HepG2 (cell line): Measurements from ENCODE around the gene SRRM4. TPM values are rescaled to one million over a fixed set of nuclear protein-coding genes. Genes with fewer than 3 reads are reported as not detected.
A peak's percentile ranks its signal among the peaks of the same experiment; 100 is the strongest.

Source experiments
- ATAC-seq: fragments of 200-7000 bp; cut with Tn5 transposase; 3 replicates; pipeline ENCODE4 v1.9.1; 2020; ENCODE audit warnings: mild to moderate bottlenecking, moderate library complexity
- BruUV-seq: library from RNA; stranded (reverse); fragments of 400-500 nt; replicated peaks from 2 replicates; lab custom pipeline; 2021; lab: Mats Ljungman, UMichigan
- CTCF ChIA-PET: fragments of 300-600 bp; formaldehyde crosslinking; extraction: SDS; loops from one replicate; lab custom pipeline; 2021; ENCODE audit warnings: low total read pairs, inconsistent platforms, low intra/inter-chr PET ratio; lab: Yijun Ruan, JAX
- POLR2A ChIA-PET: fragments of 350-600 bp; sonication (Branson Sonifier 250); formaldehyde crosslinking; loops from one replicate; lab custom pipeline; 2020; ENCODE audit warnings: antibody characterized with exemption, inconsistent platforms; lab: Yijun Ruan, JAX
- DNase-seq: peaks from one replicate; pipeline ENCODE4 v3.0.0-alpha.2; 2015; ENCODE audit warnings: low spot score
- FAIRE-seq: peaks from 3 replicates; lab custom pipeline; 2011; peaks lifted over from hg19 to GRCh38; lab: Jason Lieb, UNC
- H2AFZ ChIP-seq: one replicate; pipeline ENCODE4 v1.6.1; 2011; ENCODE audit warnings: low read length, inconsistent platforms
- H3K27ac ChIP-seq: fragments of 300-600 bp; 3 replicates; pipeline ENCODE4 v1.8.0; 2011; ENCODE audit warnings: mixed run types, mild to moderate bottlenecking, mixed read lengths, low read length, inconsistent platforms; ENCODE audit not compliant: insufficient read depth; ENCODE audit errors: extremely low read length
- H3K27me3 ChIP-seq, 2 experiments: fragments of 200-600 bp in 1 of 2; 2 replicates in 1 of 2; 3 replicates in 1 of 2; pipeline versions ENCODE4 v1.6.0 to v1.8.0; 2011; ENCODE audit warnings: low read length in 2 of 2, mild to moderate bottlenecking in 2 of 2, moderate library complexity in 2 of 2, inconsistent platforms in 1 of 2; ENCODE audit not compliant: insufficient read depth in 2 of 2, control insufficient read depth in 1 of 2
- H3K36me3 ChIP-seq, 2 experiments: fragments of 200-600 bp in 1 of 2; replicated peaks in 1 of 2; 2 replicates in 1 of 2; 3 replicates in 1 of 2; pipeline versions ENCODE4 v1.5.1 to v1.8.0; 2011; ENCODE audit warnings: low read length in 2 of 2, inconsistent platforms in 1 of 2; ENCODE audit not compliant: insufficient read depth in 2 of 2, control insufficient read depth in 1 of 2
- H3K4me1 ChIP-seq: 2 replicates; pipeline ENCODE4 v1.5.1; 2012; ENCODE audit warnings: low read length, inconsistent platforms; ENCODE audit not compliant: insufficient read depth
- H3K4me2 ChIP-seq: 2 replicates; pipeline ENCODE4 v1.6.0; 2011; ENCODE audit warnings: low read depth, low read length, inconsistent platforms
- H3K4me3 ChIP-seq, 3 experiments: fragments of 200-600 bp in 1 of 3; sonication (generic), shearing (Covaris generic) in 1 of 3; replicated peaks in 1 of 3; 2 replicates each; pipeline ENCODE4 v1.5.1; 2011 to 2016; ENCODE audit warnings: low read length in 3 of 3, inconsistent platforms in 2 of 3, low read depth in 2 of 3, mild to moderate bottlenecking in 2 of 3, control low read depth in 1 of 3, mixed read lengths in 1 of 3; ENCODE audit not compliant: insufficient read depth in 1 of 3
- H3K79me2 ChIP-seq: one replicate; pipeline ENCODE4 v1.6.1; 2011; ENCODE audit warnings: low read length, inconsistent platforms; ENCODE audit not compliant: insufficient read depth
- H3K9ac ChIP-seq: 2 replicates; pipeline ENCODE4 v1.6.0; 2011; ENCODE audit warnings: mild to moderate bottlenecking, low read depth, low read length, inconsistent platforms; ENCODE audit not compliant: insufficient read depth
- H3K9me3 ChIP-seq: 2 replicates; pipeline ENCODE4 v1.5.1; 2012; ENCODE audit warnings: mild to moderate bottlenecking, low read length
- H4K20me1 ChIP-seq: 2 replicates; pipeline ENCODE4 v1.6.0; 2011; ENCODE audit warnings: inconsistent platforms, mild to moderate bottlenecking, low read length, moderate library complexity; ENCODE audit not compliant: insufficient read depth
- ELF4 ChIP-seq: sonication (generic); formaldehyde crosslinking; IDR thresholded peaks from 2 replicates; pipeline ENCODE4 v1.5.0; 2020; ENCODE audit warnings: missing genetic modification reagents, mild to moderate bottlenecking, moderate library complexity, borderline replicate concordance
- TBL1XR1 ChIP-seq: fragments of 150-350 bp; IDR thresholded peaks from 2 replicates; pipeline ENCODE4 v1.6.1; 2014; ENCODE audit warnings: borderline replicate concordance, low read length; ENCODE audit not compliant: partially characterized antibody
- TEAD3 ChIP-seq: optimal IDR thresholded peaks from 2 replicates; pipeline ENCODE3; 2016; ENCODE audit warnings: borderline replicate concordance
- ZNF225 ChIP-seq: sonication (generic); formaldehyde crosslinking; IDR thresholded peaks from 2 replicates; pipeline ENCODE4 v1.4.0; 2020; ENCODE audit warnings: mild to moderate bottlenecking, missing genetic modification reagents
- ZNF329 ChIP-seq: sonication (generic); formaldehyde crosslinking; IDR thresholded peaks from 2 replicates; pipeline ENCODE4 v1.9.0; 2021; ENCODE audit warnings: low read depth, mild to moderate bottlenecking, missing genetic modification reagents
- ZNF615 ChIP-seq: sonication (generic); formaldehyde crosslinking; IDR thresholded peaks from 2 replicates; pipeline ENCODE4 v1.5.0; 2020; ENCODE audit warnings: mild to moderate bottlenecking, missing genetic modification reagents, borderline replicate concordance
- ZNF629 ChIP-seq: sonication (generic); formaldehyde crosslinking; conservative IDR thresholded peaks from 2 replicates; pipeline ENCODE4 v1.5.0; 2020; ENCODE audit warnings: missing genetic modification reagents
- WGBS: methylation state at CpG from one replicate; pipeline ENCODE4 v1.1.6; 2017; ENCODE audit warnings: low lambda C conversion rate; 5-methylcytosine and 5-hydroxymethylcytosine counted together
- in situ Hi-C: cut with HindIII; loops from 2 replicates; pipeline ENCODE4 v1.10.0; 2017; ENCODE audit warnings: low pct_unique_long_range_greater_than_20kb; ENCODE audit not compliant: extremely low pct_ligation_motif_present
- intact Hi-C: fragments of 100-400 bp; cut with micrococcal nuclease; formaldehyde crosslinking; loops from one replicate; pipeline ENCODE4 v1.10.0; 2022; ENCODE audit not compliant: unreplicated experiment
- polyA plus RNA-seq, 8 experiments: library from polyadenylated mRNA; depleted of rRNA in 3 of 8; stranded (reverse) in 7 of 8; unstranded in 1 of 8; fragments of >200 nt; fragmentation: Illumina TruSeq in 4 of 8; extraction: Trizol in 4 of 8; gene quantifications; 2 replicates each; pipeline versions ENCODE4 v1.2.1 to v1.2.3, GENCODE V29; 2011 to 2016; ENCODE audit warnings: low read depth in 4 of 8, missing spikeins in 1 of 8, mixed read lengths in 1 of 8; ENCODE audit not compliant: insufficient read depth in 1 of 8
- total RNA-seq, 5 experiments: library from RNA; depleted of rRNA; stranded (reverse); fragments of >200 nt; fragmentation: Illumina TruSeq; extraction: Trizol; gene quantifications; 2 replicates each; pipeline ENCODE4 v1.2.3, GENCODE V29; 2016; ENCODE audit warnings: low read depth in 1 of 5

SRRM4 gene
- total and polyA plus RNA-seq, 2 of the 13 experiments (the other 11 are each of a cell fraction or from before 2014, with no cell fraction given), result not detected

- Histone ChIP-seq H4K20me1 (no peaks in the 10 kb centered on the region), H3K79me2 (no peaks in the 10 kb centered on the region), H3K4me3 (no peak overlapping the region), H3K9me3 (no peaks in the 10 kb centered on the region), H3K27me3 (peaks cover 0 to 3% of the 10 kb centered on the region in 2 experiments; a peak in 1 of 5 replicates), H3K36me3 (no peaks in the 10 kb centered on the region), H2AFZ (no peak overlapping the region), H3K4me1 (no peaks in the 10 kb centered on the region), H3K9ac (no peak overlapping the region), H3K27ac (no peak overlapping the region), H3K4me2 (no peak overlapping the region)
- DNase-seq (no peak), ATAC-seq (no peak), FAIRE-seq (no peak)
- ChIA-PET POLR2A (no interaction called here), CTCF (no interaction called here)
- WGBS, result 16% methylated on average over 1 of the region's 1 CpG
- BruUV-seq, result no TSS peak
- TF ChIP-seq ZNF615 (CRISPR knock-in tag) (no peak), TEAD3 (CRISPR knock-in tag) (no peak), ZNF225 (CRISPR knock-in tag) (no peak), ZNF329 (no peak), TBL1XR1 (no peak)
- intact Hi-C loops (no loop called here), in situ Hi-C loops (loop anchor here (25.0 kb wide), 1 partner anchor 398 kb away; no protein-coding TSS in a partner anchor)
Measured at GRCh38 chr12:119014368-119014767, 33.0 kb downstream of the SRRM4 start.

GRCh38 chr12:119016715-119017114 lies 35.4 kb downstream of the SRRM4 start:
- H3K9ac ChIP-seq, result no peak overlapping the region
- 0 out of 2 replicates have a peak, but pooled peaks have one; percentile 31 for TF ChIP-seq ZNF629 (CRISPR knock-in tag)
- no peak for TF ChIP-seq ELF4
- TF ChIP-seq, all 625 proteins: peak for 1
- in situ Hi-C loops (loop anchor here (25.0 kb wide), 1 partner anchor 396 kb away; no protein-coding TSS in a partner anchor), intact Hi-C loops (no loop called here)
- no peaks in the 10 kb centered on the region for H3K4me1 ChIP-seq
- no peak overlapping the region for H3K4me3 ChIP-seq
- FAIRE-seq (no peak), ATAC-seq (no peak), DNase-seq (no peak)
- H3K4me2 ChIP-seq, result no peak overlapping the region
- no peaks in the 10 kb centered on the region for H3K9me3 ChIP-seq
- H3K36me3 ChIP-seq, result no peaks in the 10 kb centered on the region
- H3K27ac ChIP-seq, result no peak overlapping the region
- ChIA-PET CTCF (no interaction called here), POLR2A (no interaction called here)
- no peaks in the 10 kb centered on the region for H3K79me2 ChIP-seq
- no peaks in the 10 kb centered on the region for H4K20me1 ChIP-seq
- H3K27me3 ChIP-seq, result peaks cover 0 to 3% of the 10 kb centered on the region in 2 experiments; a peak in 1 of 5 replicates
- 48% methylated on average over 2 of the region's 2 CpGs for WGBS
- H2AFZ ChIP-seq, result no peak overlapping the region
- BruUV-seq, result no TSS peak
